Activated T-helper 1 cell treated with anti-CD3 and anti-CD28 coated beads, Interleukin-12 subunit alpha, Interleukin-12 subunit beta, Interleukin-2, Interleukin-4 antibody, amounts not matched to agents 30 ng/mL and 10 ng/mL and 1 ng/mL, durations not matched to agents 14 hours and 24 hours and 36 hours (primary cell): Measurements from ENCODE around the gene DDX1. TPM values are rescaled to one million over a fixed set of nuclear protein-coding genes. Genes with fewer than 3 reads are reported as not detected.

Experiments
- DNase-seq: peaks from one replicate; pipeline ENCODE4 v3.0.0; 2021; ENCODE audit warnings: low spot score
- H3K27ac Mint-ChIP-seq: one replicate; pipeline ENCODE4 v1.8.0; 2021; ENCODE audit warnings: mild to moderate bottlenecking, mixed read lengths
- H3K27me3 Mint-ChIP-seq: one replicate; pipeline ENCODE4 v1.8.0; 2022; ENCODE audit warnings: mild to moderate bottlenecking, moderate library complexity, mixed read lengths; ENCODE audit not compliant: insufficient read depth
- H3K36me3 Mint-ChIP-seq: one replicate; pipeline ENCODE4 v1.8.0; 2021; ENCODE audit warnings: low read depth, mixed read lengths
- H3K4me1 Mint-ChIP-seq: one replicate; pipeline ENCODE4 v1.8.0; 2021; ENCODE audit warnings: low read depth, mixed read lengths
- H3K4me3 Mint-ChIP-seq: one replicate; pipeline ENCODE4 v1.8.0; 2021; ENCODE audit warnings: mild to moderate bottlenecking, moderate library complexity, mixed read lengths
- H3K9me3 Mint-ChIP-seq: one replicate; pipeline ENCODE4 v1.8.0; 2021; ENCODE audit warnings: mixed read lengths
- intact Hi-C: fragments of 100-400 bp; cut with micrococcal nuclease; formaldehyde crosslinking; loops from one replicate; pipeline ENCODE4 v1.15.1; 2024
- total RNA-seq: library from RNA; stranded (reverse); gene quantifications from 2 replicates; pipeline ENCODE4 v1.2.3, GENCODE V29; 2022

The DDX1 gene
- total RNA-seq, 1 donor from 2014 or later: 104 TPM

- Mint-ChIP-seq H3K4me3 (no peak overlapping the region), H3K27me3 (peaks cover 12% of the 10 kb centered on the region), H3K9me3 (no peaks in the 10 kb centered on the region)
Measured at GRCh38 chr2:15566912-15567311, 24.8 kb upstream of the DDX1 start.

GRCh38 chr2:15568874-15569273 lies 22.8 kb upstream of the DDX1 start:
- H3K27me3 Mint-ChIP-seq: peaks cover 10% of the 10 kb centered on the region
- no peak overlapping the region for H3K4me3 Mint-ChIP-seq
- no peak for DNase-seq
- no peaks in the 10 kb centered on the region for H3K9me3 Mint-ChIP-seq
- no peak overlapping the region for H3K27ac Mint-ChIP-seq
- no peaks in the 10 kb centered on the region for H3K4me1 Mint-ChIP-seq
- intact Hi-C loops: loop anchor here (10.0 kb wide), 2 partner anchors 264 to 534 kb away; no protein-coding TSS in a partner anchor
- H3K36me3 Mint-ChIP-seq: no peaks in the 10 kb centered on the region

More at GRCh38 chr2:15566912-15567311, 24.8 kb upstream of the DDX1 start:
- peaks cover 17% of the 10 kb centered on the region for H3K4me1 Mint-ChIP-seq
- no peak overlapping the region for H3K27ac Mint-ChIP-seq
- H3K36me3 Mint-ChIP-seq: no peaks in the 10 kb centered on the region
- no peak for DNase-seq
- intact Hi-C loops: loop anchor here (10.0 kb wide), 2 partner anchors 262 to 532 kb away; no protein-coding TSS in a partner anchor

- Mint-ChIP-seq H3K36me3 (no peaks in the 10 kb centered on the region), H3K4me3 (no peak overlapping the region), H3K27me3 (peaks cover 10% of the 10 kb centered on the region), H3K27ac (no peak overlapping the region), H3K9me3 (no peaks in the 10 kb centered on the region), H3K4me1 (no peaks in the 10 kb centered on the region)
- DNase-seq: no peak
- intact Hi-C loops: no loop called here
Measured at GRCh38 chr2:15570104-15570503, 21.6 kb upstream of the DDX1 start.

DNA sequence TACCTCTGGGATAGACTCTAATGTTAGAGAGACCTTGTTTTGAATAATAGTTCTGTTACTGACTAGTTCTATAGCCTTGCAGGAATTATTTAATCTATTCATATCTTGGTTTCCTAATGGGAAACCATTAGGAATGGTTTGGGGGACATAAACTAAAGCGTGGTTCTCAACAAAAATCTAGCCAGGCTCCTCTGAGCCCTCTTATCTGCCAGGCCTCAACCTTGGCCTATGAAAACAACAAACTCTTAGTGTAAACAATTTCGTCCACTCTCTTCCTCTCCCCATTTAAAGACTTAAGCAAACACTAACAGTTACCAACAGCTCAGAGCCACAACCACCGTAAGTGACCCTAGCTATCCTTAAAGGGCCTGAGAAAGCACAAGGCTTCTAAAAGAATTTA lies 19.9 kb upstream of the DDX1 start:
- H3K36me3 Mint-ChIP-seq: no peaks in the 10 kb centered on the region
- peaks cover 9% of the 10 kb centered on the region for H3K27me3 Mint-ChIP-seq
- no peak overlapping the region for H3K27ac Mint-ChIP-seq
- no peak for DNase-seq
- no peak overlapping the region for H3K4me3 Mint-ChIP-seq
- H3K9me3 Mint-ChIP-seq: no peaks in the 10 kb centered on the region
- intact Hi-C loops: no loop called here
- no peaks in the 10 kb centered on the region for H3K4me1 Mint-ChIP-seq

DNA sequence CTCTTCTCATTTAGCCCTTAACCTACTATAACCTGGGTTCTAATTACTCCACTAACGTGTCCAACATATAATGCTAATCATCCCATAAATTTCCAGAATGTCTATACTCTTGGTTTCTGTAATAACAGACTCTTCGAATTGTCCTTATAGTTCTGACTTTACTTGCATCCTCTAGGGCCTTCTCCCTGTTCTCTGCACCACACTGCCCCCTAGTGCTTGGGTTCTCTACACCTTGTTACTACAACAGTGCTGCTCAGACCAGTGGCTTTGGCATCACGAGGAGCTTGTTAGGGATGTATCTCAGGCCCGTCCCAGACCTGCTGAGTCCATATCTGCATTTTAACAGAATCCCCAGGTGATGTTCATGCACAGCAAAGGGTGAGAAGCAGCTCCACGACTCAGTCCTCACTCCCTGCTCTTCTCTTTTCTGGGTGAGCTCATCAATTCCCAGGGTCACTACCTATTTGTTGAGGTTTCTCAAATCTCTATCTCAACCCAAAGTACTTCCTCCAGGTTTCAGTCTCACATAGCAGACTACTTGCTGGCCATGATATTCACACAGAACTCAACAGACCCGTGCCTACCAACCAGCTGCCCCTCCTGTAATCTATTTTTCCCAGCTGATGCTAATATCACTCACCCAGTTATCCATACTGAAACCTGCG lies 14.5 kb upstream of the DDX1 start:
- Mint-ChIP-seq H3K4me1 (no peaks in the 10 kb centered on the region), H3K4me3 (no peak overlapping the region), H3K9me3 (no peaks in the 10 kb centered on the region), H3K27me3 (no peaks in the 10 kb centered on the region), H3K27ac (no peak overlapping the region), H3K36me3 (no peaks in the 10 kb centered on the region)
- peak; percentile 74 for DNase-seq
- intact Hi-C loops: loop anchor here (1.0 kb wide), 5 partner anchors 14 to 674 kb away; partner anchors contain the start of genes DDX1 and NBAS

DNA sequence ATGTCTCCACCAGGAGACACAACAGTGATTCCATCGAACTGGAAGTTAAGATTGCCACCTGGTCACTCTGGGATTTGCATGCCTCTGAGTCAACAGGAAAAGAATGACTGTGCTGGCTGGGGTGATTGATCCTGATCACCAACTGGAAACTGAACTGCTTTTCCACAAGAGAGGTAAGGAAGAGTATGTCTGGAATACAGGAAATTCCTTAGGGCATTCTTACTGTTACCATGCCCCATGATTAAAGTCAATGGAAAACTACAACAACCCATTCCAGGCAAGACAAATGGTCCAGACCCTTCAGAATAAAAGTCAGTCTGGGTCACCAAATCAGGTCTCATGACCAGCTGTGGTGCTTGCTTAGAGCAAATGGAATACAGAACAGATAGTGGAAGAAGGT lies 12.0 kb upstream of the DDX1 start:
- no peaks in the 10 kb centered on the region for H3K36me3 Mint-ChIP-seq
- H3K9me3 Mint-ChIP-seq: no peaks in the 10 kb centered on the region
- no peaks in the 10 kb centered on the region for H3K27me3 Mint-ChIP-seq
- H3K4me3 Mint-ChIP-seq: no peak overlapping the region
- DNase-seq: no peak
- H3K27ac Mint-ChIP-seq: no peak overlapping the region
- no peaks in the 10 kb centered on the region for H3K4me1 Mint-ChIP-seq
- intact Hi-C loops: no loop called here

DNA sequence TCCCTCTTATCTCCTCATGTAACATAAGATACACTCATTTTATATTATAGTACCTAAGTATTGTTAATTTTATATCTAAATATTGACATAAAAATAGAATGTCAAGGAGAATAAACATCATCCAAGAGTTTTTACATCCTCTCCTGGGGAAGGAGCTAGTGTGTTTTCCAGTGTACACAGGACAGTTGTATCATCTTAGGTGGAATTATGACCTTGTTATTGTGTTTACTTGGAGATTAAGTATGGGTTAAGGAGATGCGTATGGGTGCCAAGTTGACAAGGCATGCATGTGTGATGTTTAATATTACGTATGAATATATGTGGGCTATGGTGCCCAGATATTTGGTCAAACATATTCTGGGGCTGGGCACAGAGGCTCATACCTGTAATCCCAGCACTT lies 11.2 kb upstream of the DDX1 start:
- intact Hi-C loops: no loop called here
- Mint-ChIP-seq H3K9me3 (no peaks in the 10 kb centered on the region), H3K27ac (no peak overlapping the region), H3K36me3 (no peaks in the 10 kb centered on the region), H3K4me1 (no peaks in the 10 kb centered on the region), H3K27me3 (no peaks in the 10 kb centered on the region), H3K4me3 (no peak overlapping the region)
- no peak for DNase-seq

- H3K36me3 Mint-ChIP-seq: no peaks in the 10 kb centered on the region
Measured at GRCh38 chr2:15582710-15583357, 8.8 kb upstream of the DDX1 start.

GRCh38 chr2:15583826-15584225 lies 7.8 kb upstream of the DDX1 start:
- H3K9me3 Mint-ChIP-seq: no peaks in the 10 kb centered on the region
- no peak for DNase-seq
- intact Hi-C loops: no loop called here

More at GRCh38 chr2:15582710-15583357, 8.8 kb upstream of the DDX1 start:
- H3K4me3 Mint-ChIP-seq: no peak overlapping the region
- no peaks in the 10 kb centered on the region for H3K27me3 Mint-ChIP-seq
- H3K9me3 Mint-ChIP-seq: no peaks in the 10 kb centered on the region
- no peaks in the 10 kb centered on the region for H3K4me1 Mint-ChIP-seq
- no peak overlapping the region for H3K27ac Mint-ChIP-seq
- no peak for DNase-seq
- intact Hi-C loops: no loop called here

GRCh38 chr2:15584316-15584715 lies 7.4 kb upstream of the DDX1 start:
- no peak for DNase-seq
- Mint-ChIP-seq H3K4me1 (no peaks in the 10 kb centered on the region), H3K36me3 (no peaks in the 10 kb centered on the region), H3K27me3 (no peaks in the 10 kb centered on the region), H3K9me3 (no peaks in the 10 kb centered on the region), H3K27ac (no peak overlapping the region), H3K4me3 (no peak overlapping the region)
- intact Hi-C loops: no loop called here

More at GRCh38 chr2:15583826-15584225, 7.8 kb upstream of the DDX1 start:
- Mint-ChIP-seq H3K36me3 (no peaks in the 10 kb centered on the region), H3K27ac (no peak overlapping the region), H3K4me1 (no peaks in the 10 kb centered on the region), H3K27me3 (no peaks in the 10 kb centered on the region), H3K4me3 (no peak overlapping the region)

DNA sequence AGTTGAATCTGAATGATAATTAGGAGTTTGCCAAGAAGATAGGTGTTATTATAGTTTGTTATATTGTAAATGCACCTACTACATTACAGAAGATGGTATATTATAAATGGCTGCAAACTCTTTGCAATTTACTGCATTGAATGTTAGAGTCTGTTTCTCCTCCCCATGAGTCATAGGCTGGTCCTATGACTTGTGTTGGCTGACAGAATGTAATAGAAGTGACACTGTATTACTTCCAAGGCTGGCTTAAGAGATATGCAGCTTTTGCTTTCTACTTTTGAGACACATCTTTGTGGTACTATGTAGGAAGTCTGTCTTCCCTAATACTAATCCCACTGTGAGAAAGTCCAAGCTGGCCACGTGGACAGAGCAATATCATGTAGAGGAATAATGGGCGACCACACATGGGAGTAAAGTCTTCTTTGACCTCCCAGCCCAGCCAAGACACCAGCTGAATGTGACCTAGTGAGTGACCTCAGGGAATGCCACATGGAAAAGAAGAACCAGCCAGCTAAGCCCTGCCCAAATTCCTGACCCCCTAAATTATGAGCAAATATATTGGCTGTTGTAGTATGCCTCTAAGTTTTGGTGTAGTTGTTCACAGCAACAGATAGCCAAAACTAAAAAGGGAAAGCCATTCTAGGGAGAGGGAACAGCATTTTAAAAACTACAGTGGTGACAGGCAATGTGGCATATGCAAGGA lies 6.8 kb upstream of the DDX1 start:
- no peak overlapping the region for H3K4me3 Mint-ChIP-seq
- no peaks in the 10 kb centered on the region for H3K9me3 Mint-ChIP-seq
- DNase-seq: no peak
- no peaks in the 10 kb centered on the region for H3K36me3 Mint-ChIP-seq
- H3K27ac Mint-ChIP-seq: no peak overlapping the region
- no peaks in the 10 kb centered on the region for H3K4me1 Mint-ChIP-seq
- H3K27me3 Mint-ChIP-seq: no peaks in the 10 kb centered on the region
- intact Hi-C loops: no loop called here

DNA sequence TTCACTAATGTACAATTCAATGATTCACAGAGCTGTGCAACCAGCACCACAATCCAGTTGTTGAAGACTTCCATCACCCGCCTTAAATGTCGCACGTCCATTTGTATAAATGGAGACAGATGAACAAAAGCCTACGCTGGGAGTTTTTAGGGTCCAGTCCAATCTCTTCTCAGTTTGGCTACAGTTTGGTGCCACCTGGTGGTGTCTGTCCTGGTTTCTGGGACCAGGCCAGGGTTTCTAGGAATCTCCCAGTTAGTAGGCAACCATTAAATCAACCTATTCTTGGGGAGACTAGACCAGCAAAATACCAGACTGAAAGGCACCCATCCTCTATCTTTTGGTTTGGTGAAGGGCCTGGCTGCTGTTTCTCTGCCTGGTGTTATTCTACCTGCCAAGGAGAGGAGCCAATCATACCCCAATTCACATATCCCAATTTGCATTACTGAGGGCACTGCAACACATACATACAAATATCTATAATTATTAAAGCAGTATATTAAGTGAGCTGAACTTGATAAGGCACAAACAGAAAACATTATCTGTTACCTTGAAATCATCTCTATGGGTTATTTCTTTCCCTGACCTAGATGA lies 3.2 kb upstream of the DDX1 start:
- no peak for DNase-seq
- no peaks in the 10 kb centered on the region for H3K9me3 Mint-ChIP-seq
- peaks cover 15% of the 10 kb centered on the region for H3K4me1 Mint-ChIP-seq
- intact Hi-C loops: no loop called here
- no peak overlapping the region for H3K27ac Mint-ChIP-seq
- H3K27me3 Mint-ChIP-seq: no peaks in the 10 kb centered on the region
- no peak overlapping the region for H3K4me3 Mint-ChIP-seq
- no peaks in the 10 kb centered on the region for H3K36me3 Mint-ChIP-seq

GRCh38 chr2:15591373-15591691 lies 336 bp upstream of the DDX1 start:
- H3K9me3 Mint-ChIP-seq: no peaks in the 10 kb centered on the region
- peaks cover 28% of the 10 kb centered on the region for H3K4me1 Mint-ChIP-seq
- H3K36me3 Mint-ChIP-seq: peaks cover 15% of the 10 kb centered on the region
- H3K27me3 Mint-ChIP-seq: no peaks in the 10 kb centered on the region
- H3K4me3 Mint-ChIP-seq: peak overlapping the region; percentile 91
- DNase-seq: no peak
- intact Hi-C loops: loop anchor here (1.0 to 5.0 kb wide), 4 partner anchors 14 to 449 kb away; partner anchors contain the start of gene NBAS
- peak overlapping the region; percentile 91 for H3K27ac Mint-ChIP-seq
